Psoas muscle (tissue), 8 donors: ENCODE measurements around the gene EXOC2. TPM values are rescaled to one million over a fixed set of nuclear protein-coding genes. Genes with fewer than 3 reads are reported as not detected.

Experiments
- ATAC-seq, 4 donors: fragments of 200-7000 bp; cut with Tn5 transposase; one replicate each; pipeline ENCODE4 v1.9.1; 2020; ENCODE audit warnings: moderate library complexity in 3 of 4, mild to moderate bottlenecking in 2 of 4
- DNase-seq, 2 donors: peaks; one replicate each; pipeline ENCODE4 v3.0.0-alpha.2; 2020
- H3K27ac ChIP-seq: fragments of 200-600 bp; one replicate; pipeline ENCODE4 v1.8.0; 2022
- H3K27me3 ChIP-seq, 3 donors: fragments of 200-600 bp in 1 of 3; one replicate each; pipeline versions ENCODE4 v1.6.1 to v1.8.0; 2013 to 2022; ENCODE audit warnings: low read length in 2 of 3, mild to moderate bottlenecking in 2 of 3, moderate library complexity in 1 of 3; ENCODE audit not compliant: insufficient read depth in 3 of 3
- H3K36me3 ChIP-seq, 2 donors: fragments of 200-600 bp in 1 of 2; one replicate each; pipeline versions ENCODE4 v1.6.1 to v1.8.0; 2013 to 2022; ENCODE audit warnings: low read depth in 1 of 2, mild to moderate bottlenecking in 1 of 2, moderate library complexity in 1 of 2; ENCODE audit not compliant: insufficient read depth in 1 of 2
- H3K4me1 ChIP-seq: fragments of 200-600 bp; one replicate; pipeline ENCODE4 v1.8.0; 2022
- H3K4me3 ChIP-seq: fragments of 200-600 bp; one replicate; pipeline ENCODE4 v1.8.0; 2022; ENCODE audit warnings: mild to moderate bottlenecking
- H3K9me3 ChIP-seq: fragments of 200-600 bp; one replicate; pipeline ENCODE4 v1.8.0; 2022
- WGBS, 3 donors: extraction: QIAGEN DNeasy Blood & Tissue Kit; methylation state at CpG; one replicate each; pipeline versions ENCODE4 v1.1.6 to v1.1.7; 2013; 5-methylcytosine and 5-hydroxymethylcytosine counted together
- intact Hi-C, 2 donors: fragments of 100-400 bp; cut with DNase I; formaldehyde crosslinking; loops; one replicate each; pipeline versions ENCODE4 v1.11.0 to v1.14.2; 2022
- polyA plus RNA-seq, 3 donors: library from polyadenylated mRNA; stranded (reverse); fragments of 200-250 nt; gene quantifications; one replicate each; pipeline ENCODE4 v1.2.3, GENCODE V29; 2013
- total RNA-seq, 4 donors: library from RNA; stranded (reverse); fragmentation: NEBNext Ultra II Directional in 2 of 4; extraction: Animal tissue kit (Norgen Biotek cat#: 25700) in 2 of 4; gene quantifications; one replicate each; pipeline versions ENCODE4 v1.2.1 to v1.2.4, GENCODE V29; 2021 to 2023
- TF ChIP-seq, protein P1 (sequence below): fragments of 200-600 bp; IDR thresholded peaks from one replicate; pipeline ENCODE4 v1.8.0; 2022; ENCODE audit warnings: antibody characterized with exemption
- donor health status: healthy with polysubstance abuse.
- donor health status: DM: no; HTN: no; CAD: no; lungs with moderate emphysema.
- donor health status: Bipolar disorder and iron deficiency.
- donor health status: healthy.
- donor health status: DM: yes; HTN: yes; CAD: no.
- donor health status: DM: no; HTN: no; CAD: no.
- donor health status: DM: no; HTN: no; CAD: no.
- donor health status: DM: yes; HTN: yes; CAD: no.

The EXOC2 gene
- total and polyA plus RNA-seq, 7 donors = 5.7 to 15.9 (median 8.0) TPM

GRCh38 chr6:628766-629165 is 64.2 kb downstream of the EXOC2 start:
- H3K4me1 ChIP-seq = peaks cover 6% of the 10 kb centered on the region
- WGBS, 3 donors = 82 to 83% (median 82%) methylated on average over 3 of the region's 3 CpGs
- H3K36me3 ChIP-seq = peaks cover 3 to 13% of the 10 kb centered on the region in 2 donors
- ATAC-seq (no peak), DNase-seq (no peak)
- TF ChIP-seq, protein P1, sequence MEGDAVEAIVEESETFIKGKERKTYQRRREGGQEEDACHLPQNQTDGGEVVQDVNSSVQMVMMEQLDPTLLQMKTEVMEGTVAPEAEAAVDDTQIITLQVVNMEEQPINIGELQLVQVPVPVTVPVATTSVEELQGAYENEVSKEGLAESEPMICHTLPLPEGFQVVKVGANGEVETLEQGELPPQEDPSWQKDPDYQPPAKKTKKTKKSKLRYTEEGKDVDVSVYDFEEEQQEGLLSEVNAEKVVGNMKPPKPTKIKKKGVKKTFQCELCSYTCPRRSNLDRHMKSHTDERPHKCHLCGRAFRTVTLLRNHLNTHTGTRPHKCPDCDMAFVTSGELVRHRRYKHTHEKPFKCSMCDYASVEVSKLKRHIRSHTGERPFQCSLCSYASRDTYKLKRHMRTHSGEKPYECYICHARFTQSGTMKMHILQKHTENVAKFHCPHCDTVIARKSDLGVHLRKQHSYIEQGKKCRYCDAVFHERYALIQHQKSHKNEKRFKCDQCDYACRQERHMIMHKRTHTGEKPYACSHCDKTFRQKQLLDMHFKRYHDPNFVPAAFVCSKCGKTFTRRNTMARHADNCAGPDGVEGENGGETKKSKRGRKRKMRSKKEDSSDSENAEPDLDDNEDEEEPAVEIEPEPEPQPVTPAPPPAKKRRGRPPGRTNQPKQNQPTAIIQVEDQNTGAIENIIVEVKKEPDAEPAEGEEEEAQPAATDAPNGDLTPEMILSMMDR = no peak
- H3K9me3 ChIP-seq = no peaks in the 10 kb centered on the region
- no peak overlapping the region for H3K27ac ChIP-seq
- H3K4me3 ChIP-seq = no peak overlapping the region
- no peaks in the 10 kb centered on the region for H3K27me3 ChIP-seq
- intact Hi-C loops = loop anchor here in 1 of 2 donors (10.0 kb wide), 1 partner anchor 56 kb away; no protein-coding TSS in a partner anchor

DNA sequence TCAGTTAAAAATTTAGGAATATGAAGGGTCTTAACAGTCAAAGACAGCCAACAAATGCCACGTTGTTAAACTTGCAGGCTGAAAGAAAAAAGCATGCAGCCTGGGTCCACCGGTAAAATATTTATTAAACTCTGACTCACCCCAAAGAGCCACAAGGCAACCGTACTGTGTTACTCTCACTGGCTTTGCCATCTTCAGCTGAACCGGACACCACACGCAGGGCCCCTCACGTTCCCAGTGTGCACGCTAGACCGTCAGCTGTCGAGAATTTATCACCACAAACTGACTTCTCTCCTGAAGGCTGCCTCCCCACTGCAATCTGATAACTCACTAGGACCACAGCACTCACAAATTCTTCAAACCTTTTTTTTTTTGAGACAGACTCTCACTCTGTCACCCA is 66.7 kb downstream of the EXOC2 start:
- H3K4me1 ChIP-seq = peaks cover 6% of the 10 kb centered on the region
- TF ChIP-seq, protein P1 = no peak
- DNase-seq = peak; percentile 15 to 59
- peaks cover 3 to 18% of the 10 kb centered on the region in 2 donors for H3K36me3 ChIP-seq
- peak; percentile 85 to 97 (median 95) for ATAC-seq
- H3K4me3 ChIP-seq = no peak overlapping the region
- 30 to 50% (median 41%) methylated on average over 9 of the region's 9 CpGs for WGBS, 3 donors
- intact Hi-C loops = loop anchor here in 1 of 2 donors (10.0 kb wide), 1 partner anchor 59 kb away; no protein-coding TSS in a partner anchor
- no peaks in the 10 kb centered on the region for H3K9me3 ChIP-seq
- no peak overlapping the region for H3K27ac ChIP-seq
- no peaks in the 10 kb centered on the region for H3K27me3 ChIP-seq

DNA sequence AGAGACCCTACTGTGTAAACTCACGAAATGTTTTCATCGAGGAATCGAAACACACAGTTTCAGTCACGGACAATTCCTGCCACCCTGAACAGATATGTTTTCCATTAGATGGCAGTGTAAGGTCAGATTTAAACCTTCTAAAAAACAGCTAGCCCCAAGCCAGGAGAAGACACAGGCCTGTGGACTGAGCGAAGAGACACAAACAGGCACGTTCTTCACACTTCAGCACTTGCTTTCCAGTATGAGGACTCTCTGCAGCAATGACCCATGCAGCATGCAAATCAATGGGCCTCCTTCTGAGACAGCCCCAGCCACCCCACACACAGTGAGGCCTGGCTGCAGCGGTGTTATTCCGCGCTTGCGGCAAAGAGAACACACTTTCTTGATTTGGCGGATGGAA is 68.0 kb downstream of the EXOC2 start:
- Histone ChIP-seq H3K4me1 (peaks cover 6% of the 10 kb centered on the region), H3K36me3 (peaks cover 3 to 13% of the 10 kb centered on the region in 2 donors), H3K9me3 (no peaks in the 10 kb centered on the region), H3K27me3 (no peaks in the 10 kb centered on the region), H3K4me3 (no peak overlapping the region), H3K27ac (no peak overlapping the region)
- TF ChIP-seq, protein P1 = no peak
- DNase-seq (no peak), ATAC-seq (peak in 2 of 4 donors; percentile 9 to 38)
- 90 to 91% (median 91%) methylated on average over 11 of the region's 11 CpGs for WGBS, 3 donors
- intact Hi-C loops = loop anchor here (5.0 to 10.0 kb wide), 2 partner anchors 60 to 62 kb away; no protein-coding TSS in a partner anchor

DNA sequence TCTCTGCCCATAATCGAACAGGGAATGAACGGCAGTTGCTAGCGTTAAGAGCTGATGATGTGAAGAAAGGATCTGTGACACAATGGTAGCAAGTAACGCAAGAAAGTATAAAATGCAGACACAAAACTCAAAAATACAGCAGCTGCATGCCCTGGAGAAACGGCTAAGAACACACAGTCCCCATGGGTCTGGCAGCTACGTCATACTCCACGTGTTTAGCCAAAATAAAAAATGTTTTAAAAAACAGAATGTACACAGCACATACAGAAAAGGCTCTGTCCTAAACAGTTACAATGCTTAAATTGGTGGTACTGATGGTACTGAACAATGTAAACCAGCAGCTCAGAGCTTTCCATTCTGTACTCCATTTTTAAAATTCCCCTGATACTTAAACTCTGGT is 70.5 kb downstream of the EXOC2 start:
- ATAC-seq (no peak), DNase-seq (no peak)
- 72 to 75% (median 74%) methylated on average over 7 of the region's 7 CpGs for WGBS, 3 donors
- H3K27me3 ChIP-seq = no peaks in the 10 kb centered on the region
- H3K36me3 ChIP-seq = peaks cover 3 to 7% of the 10 kb centered on the region in 2 donors
- H3K4me3 ChIP-seq = no peak overlapping the region
- no peak overlapping the region for H3K27ac ChIP-seq
- TF ChIP-seq, protein P1 = no peak
- intact Hi-C loops = loop anchor here (5.0 to 10.0 kb wide), 2 partner anchors 62 to 65 kb away; no protein-coding TSS in a partner anchor
- H3K9me3 ChIP-seq = no peaks in the 10 kb centered on the region
- H3K4me1 ChIP-seq = peaks cover 9% of the 10 kb centered on the region

DNA sequence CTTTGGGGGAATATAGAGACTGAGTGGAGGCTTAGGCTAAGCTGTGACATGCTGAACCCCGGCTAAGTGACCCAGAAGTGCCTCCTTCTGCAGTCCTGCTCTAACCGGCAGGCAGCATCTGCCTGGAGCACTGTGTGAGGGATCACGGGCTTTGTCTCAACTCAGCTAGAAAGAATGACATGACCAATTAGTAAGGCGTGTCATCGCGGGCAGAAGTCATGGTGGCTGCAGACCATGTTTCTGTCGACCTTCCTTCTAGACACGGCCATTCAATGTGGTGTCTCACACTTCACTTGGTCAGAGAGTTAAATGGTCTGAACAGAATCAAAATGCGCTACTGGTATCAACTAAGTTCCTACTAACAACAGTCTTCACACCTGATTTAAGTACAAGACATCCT is 71.0 kb downstream of the EXOC2 start:
- Histone ChIP-seq H3K27me3 (no peaks in the 10 kb centered on the region), H3K9me3 (no peaks in the 10 kb centered on the region), H3K36me3 (peaks cover 3 to 11% of the 10 kb centered on the region in 2 donors), H3K4me1 (peaks cover 14% of the 10 kb centered on the region), H3K27ac (no peak overlapping the region), H3K4me3 (no peak overlapping the region)
- DNase-seq (no peak), ATAC-seq (no peak)
- WGBS, 3 donors = 88 to 89% (median 88%) methylated on average over 9 of the region's 9 CpGs
- intact Hi-C loops = loop anchor here (5.0 to 10.0 kb wide), 2 partner anchors 63 to 65 kb away; no protein-coding TSS in a partner anchor
- TF ChIP-seq, protein P1 = no peak
